ENCODE results near the gene CCDC136.

The CCDC136 gene

GRCh38 chr7:128811631-128812430, 20.1 kb downstream of the CCDC136 start:
- TF ChIP-seq SNAI2 (CRISPR knock-in tag; IDR thresholded peaks at IDR 0.05), result no peak
- no peak for TF ChIP-seq OSR1 (CRISPR knock-in tag; IDR thresholded peaks at IDR 0.05)
- no peak for TF ChIP-seq POU6F1 (CRISPR knock-in tag; IDR thresholded peaks at IDR 0.05; ENCODE audit: borderline replicate concordance, low read depth)
- no peak for TF ChIP-seq ARNTL (CRISPR knock-in tag; IDR thresholded peaks at IDR 0.05; ENCODE audit: borderline replicate concordance, low read depth)
- TF ChIP-seq ZFP3 (CRISPR knock-in tag; IDR thresholded peaks at IDR 0.05), result no peak
- no peak for TF ChIP-seq GLIS3 (CRISPR knock-in tag; IDR thresholded peaks at IDR 0.05)
- no peak for TF ChIP-seq TCF4 (CRISPR knock-in tag; IDR thresholded peaks at IDR 0.05; ENCODE audit: borderline replicate concordance)
- no peak for TF ChIP-seq CSRNP3 (CRISPR knock-in tag; IDR thresholded peaks at IDR 0.05)
- TF ChIP-seq TSHZ2 (CRISPR knock-in tag; IDR thresholded peaks at IDR 0.05), result no peak
- TF ChIP-seq ZNF565 (CRISPR knock-in tag; conservative IDR thresholded peaks at IDR 0.05; ENCODE audit: low read depth), result no peak
- no peak for TF ChIP-seq PATZ1 (CRISPR knock-in tag; IDR thresholded peaks at IDR 0.05; ENCODE audit: borderline replicate concordance)
- TF ChIP-seq BACH2 (CRISPR knock-in tag; IDR thresholded peaks at IDR 0.05; ENCODE audit: borderline replicate concordance), result no peak
- TF ChIP-seq TOX (CRISPR knock-in tag; IDR thresholded peaks at IDR 0.05; ENCODE audit: borderline replicate concordance), result no peak
- no peak for TF ChIP-seq ZNF8 (CRISPR knock-in tag; IDR thresholded peaks at IDR 0.05)
- no peak for TF ChIP-seq PPARA (CRISPR knock-in tag; IDR thresholded peaks at IDR 0.05; ENCODE audit: borderline replicate concordance)
- TF ChIP-seq ISL1 (CRISPR knock-in tag; IDR thresholded peaks at IDR 0.05), result no peak
- TF ChIP-seq CSDC2 (CRISPR knock-in tag; IDR thresholded peaks at IDR 0.05), result no peak
- TF ChIP-seq RARB (CRISPR knock-in tag; IDR thresholded peaks at IDR 0.05), result no peak
- no peak for ATAC-seq

GRCh38 chr7:128812514-128813168, 20.9 kb downstream of the CCDC136 start:
- TF ChIP-seq PPARA (CRISPR knock-in tag; IDR thresholded peaks at IDR 0.05; ENCODE audit: borderline replicate concordance) (no peak), CSDC2 (CRISPR knock-in tag; IDR thresholded peaks at IDR 0.05) (no peak), ARNTL (CRISPR knock-in tag; IDR thresholded peaks at IDR 0.05; ENCODE audit: borderline replicate concordance, low read depth) (no peak), POU6F1 (CRISPR knock-in tag; IDR thresholded peaks at IDR 0.05; ENCODE audit: borderline replicate concordance, low read depth) (no peak), TSHZ2 (CRISPR knock-in tag; IDR thresholded peaks at IDR 0.05) (no peak), CREB5 (CRISPR knock-in tag; IDR thresholded peaks at IDR 0.05; ENCODE audit: low read depth) (no peak), ZNF8 (CRISPR knock-in tag; IDR thresholded peaks at IDR 0.05) (no peak), PATZ1 (CRISPR knock-in tag; IDR thresholded peaks at IDR 0.05; ENCODE audit: borderline replicate concordance) (no peak)
- ATAC-seq, result no peak

Data from SK-N-SH treated with all-trans-retinoic acid at 6 μM for 48 hours (cell line).